H1 (cell line): ENCODE results near the gene ZNF385C. TPM values are rescaled to one million over a fixed set of nuclear protein-coding genes. Genes with fewer than 3 reads are reported as not detected.
A peak's percentile ranks its signal among the peaks of the same experiment; 100 is the strongest.

ENCODE experiments used
- CTCF ChIA-PET: fragments of 300-600 bp; sonication (Branson Sonifier 250); formaldehyde crosslinking; loops from one replicate; lab custom pipeline; 2021; ENCODE audit not compliant: partially characterized antibody; lab: Charles Lee
- POLR2A ChIA-PET: fragments of 300-600 bp; sonication (Branson Sonifier 250); formaldehyde crosslinking; loops from one replicate; lab custom pipeline; 2021; ENCODE audit warnings: inconsistent platforms; ENCODE audit not compliant: partially characterized antibody; lab: Charles Lee
- DNase-seq, 2 experiments: peaks; one replicate each; pipeline versions ENCODE4 v3.0.0 to v3.0.0-alpha.2; 2010 to 2022; ENCODE audit warnings: low spot score in 2 of 2, low read depth in 1 of 2, mixed read lengths in 1 of 2
- FAIRE-seq: peaks from 2 replicates; lab custom pipeline; 2011; peaks lifted over from hg19 to GRCh38; lab: Jason Lieb, UNC
- H2AFZ ChIP-seq: 2 replicates; pipeline ENCODE4 v1.8.1; 2012; ENCODE audit warnings: low read length, inconsistent platforms
- H2AK5ac ChIP-seq: 2 replicates; pipeline ENCODE4 v1.6.1; 2013; ENCODE audit warnings: low read depth, low read length
- H2BK120ac ChIP-seq: replicated peaks from 2 replicates; pipeline ENCODE3; 2013; ENCODE audit warnings: low read depth, low read length, inconsistent platforms
- H2BK12ac ChIP-seq: 2 replicates; pipeline ENCODE4 v1.6.1; 2013; ENCODE audit warnings: low read depth, low read length
- H2BK15ac ChIP-seq: 2 replicates; pipeline ENCODE4 v1.6.1; 2013; ENCODE audit warnings: low read length
- H2BK20ac ChIP-seq: 2 replicates; pipeline ENCODE4 v1.6.1; 2013; ENCODE audit warnings: low read length
- H2BK5ac ChIP-seq: 2 replicates; pipeline ENCODE4 v1.6.1; 2013; ENCODE audit warnings: low read depth, low read length
- H3K14ac ChIP-seq: 2 replicates; pipeline ENCODE4 v1.6.1; 2013; ENCODE audit warnings: inconsistent platforms; ENCODE audit not compliant: insufficient read length
- H3K18ac ChIP-seq: 2 replicates; pipeline ENCODE4 v1.6.1; 2013; ENCODE audit warnings: low read length; ENCODE audit errors: extremely low read depth
- H3K23ac ChIP-seq: 2 replicates; pipeline ENCODE4 v1.6.1; 2013; ENCODE audit warnings: inconsistent platforms; ENCODE audit not compliant: insufficient read length
- H3K23me2 ChIP-seq: 2 replicates; pipeline ENCODE4 v1.6.1; 2013; ENCODE audit warnings: low read depth, low read length
- H3K27ac ChIP-seq: 2 replicates; pipeline ENCODE4 v1.6.1; 2011; ENCODE audit warnings: low read depth, low read length, inconsistent platforms
- H3K27me3 ChIP-seq, 4 experiments: replicated peaks in 1 of 4; 1 replicate in 1 of 4; 2 replicates in 3 of 4; pipeline versions ENCODE4 v1.6.1 to v1.8.1; 2011 to 2013; ENCODE audit warnings: low read length in 3 of 4, mild to moderate bottlenecking in 3 of 4, inconsistent platforms in 2 of 4, mixed read lengths in 2 of 4, moderate library complexity in 1 of 4; ENCODE audit not compliant: control insufficient read depth in 3 of 4, insufficient read depth in 3 of 4; ENCODE audit errors: extremely low read depth in 1 of 4
- H3K36me3 ChIP-seq, 4 experiments: 2 replicates each; pipeline versions ENCODE4 v1.6.1 to v1.8.1; 2011 to 2013; ENCODE audit warnings: mild to moderate bottlenecking in 4 of 4, low read length in 3 of 4, moderate library complexity in 2 of 4, control low read depth in 1 of 4, inconsistent platforms in 1 of 4; ENCODE audit not compliant: insufficient read depth in 4 of 4, control insufficient read depth in 2 of 4
- H3K4ac ChIP-seq: replicated peaks from 2 replicates; pipeline ENCODE3; 2013; ENCODE audit warnings: low read length, low read depth, mixed read lengths, inconsistent platforms; ENCODE audit not compliant: insufficient read length
- H3K4me1 ChIP-seq, 4 experiments: replicated peaks in 1 of 4; 1 replicate in 1 of 4; 2 replicates in 3 of 4; pipeline versions ENCODE4 v1.6.1 to v1.8.1; 2011 to 2013; ENCODE audit warnings: low read length in 3 of 4, inconsistent platforms in 2 of 4, mixed read lengths in 1 of 4; ENCODE audit not compliant: insufficient read depth in 4 of 4, control insufficient read depth in 3 of 4
- H3K4me2 ChIP-seq, 2 experiments: 2 replicates each; pipeline versions ENCODE4 v1.6.1 to v1.8.1; 2011 to 2013; ENCODE audit warnings: low read depth in 2 of 2, low read length in 2 of 2, control low read depth in 1 of 2, inconsistent platforms in 1 of 2, mild to moderate bottlenecking in 1 of 2; ENCODE audit not compliant: insufficient read depth in 1 of 2
- H3K4me3 ChIP-seq, 4 experiments: fragments of 200-600, 300-600 bp in 1 of 4; sonication (generic), shearing (Covaris generic), sonication (Bioruptor Twin) in 1 of 4; 2 replicates each; pipeline versions ENCODE4 v1.5.1 to v1.8.1; 2011 to 2016; ENCODE audit warnings: low read length in 4 of 4, low read depth in 3 of 4, control low read depth in 2 of 4, inconsistent platforms in 2 of 4, mild to moderate bottlenecking in 2 of 4, mixed read lengths in 1 of 4, moderate library complexity in 1 of 4; ENCODE audit not compliant: insufficient read depth in 2 of 4; ENCODE audit errors: extremely low read depth in 1 of 4
- H3K56ac ChIP-seq: replicated peaks from 2 replicates; pipeline ENCODE3; 2013; ENCODE audit warnings: low read depth, mild to moderate bottlenecking, mixed read lengths, low read length, inconsistent platforms; ENCODE audit not compliant: insufficient read length
- H3K79me1 ChIP-seq: 2 replicates; pipeline ENCODE4 v1.6.1; 2013; ENCODE audit warnings: low read depth, low read length, control low read depth
- H3K79me2 ChIP-seq, 2 experiments: 2 replicates each; pipeline versions ENCODE4 v1.6.1 to v1.8.1; 2012 to 2013; ENCODE audit warnings: low read length in 2 of 2, mild to moderate bottlenecking in 2 of 2, inconsistent platforms in 1 of 2; ENCODE audit not compliant: insufficient read depth in 2 of 2, control insufficient read depth in 1 of 2
- H3K9ac ChIP-seq, 4 experiments: replicated peaks in 1 of 4; 1 replicate in 1 of 4; 2 replicates in 3 of 4; pipeline versions ENCODE4 v1.6.1 to v1.8.1; 2011 to 2013; ENCODE audit warnings: low read depth in 3 of 4, low read length in 3 of 4, control low read depth in 2 of 4, mild to moderate bottlenecking in 2 of 4, moderate library complexity in 2 of 4, inconsistent platforms in 1 of 4; ENCODE audit errors: extremely low read depth in 1 of 4
- H3K9me3 ChIP-seq, 2 experiments: 2 replicates each; pipeline versions ENCODE4 v1.6.1 to v1.8.1; 2012 to 2013; ENCODE audit warnings: mild to moderate bottlenecking in 2 of 2, moderate library complexity in 2 of 2, control low read depth in 1 of 2, inconsistent platforms in 1 of 2, low read depth in 1 of 2, low read length in 1 of 2, mixed read lengths in 1 of 2; ENCODE audit not compliant: insufficient read depth in 2 of 2
- H4K20me1 ChIP-seq, 2 experiments: replicated peaks in 1 of 2; 2 replicates each; pipeline versions ENCODE3 to v1.8.1; 2011 to 2013; ENCODE audit warnings: inconsistent platforms in 2 of 2, low read length in 2 of 2, mild to moderate bottlenecking in 1 of 2; ENCODE audit not compliant: insufficient read depth in 2 of 2, control insufficient read depth in 1 of 2
- H4K5ac ChIP-seq: 2 replicates; pipeline ENCODE4 v1.6.1; 2013; ENCODE audit warnings: low read length, low read depth, mixed read lengths, inconsistent platforms; ENCODE audit not compliant: insufficient read length
- H4K8ac ChIP-seq: 2 replicates; pipeline ENCODE4 v1.8.0; 2013; ENCODE audit warnings: mild to moderate bottlenecking, moderate library complexity, low read length, inconsistent platforms; ENCODE audit not compliant: insufficient read depth; ENCODE audit errors: extremely low read depth
- H4K91ac ChIP-seq: replicated peaks from 2 replicates; pipeline ENCODE3; 2013; ENCODE audit warnings: low read length, mixed read lengths, inconsistent platforms; ENCODE audit not compliant: insufficient read length
- SIN3A ChIP-seq, 2 experiments: IDR thresholded peaks in 1 of 2; conservative IDR thresholded peaks in 1 of 2; 2 replicates each; pipeline ENCODE4 v1.6.1; 2011 to 2012; ENCODE audit warnings: low read length in 2 of 2, improper control_type of control experiment in 1 of 2, low read depth in 1 of 2, mild to moderate bottlenecking in 1 of 2
- WGBS, 2 experiments: shearing (Covaris generic) in 1 of 2; methylation state at CpG; one replicate each; pipeline versions ENCODE4 v1.1.6 to v1.1.7; 2013 to 2015; ENCODE audit warnings: low lambda C conversion rate in 2 of 2, mixed read lengths in 2 of 2, inconsistent platforms in 1 of 2, low coverage in 1 of 2, missing lambda C conversion rate in 1 of 2; ENCODE audit not compliant: insufficient replicate concordance in 2 of 2, insufficient coverage in 1 of 2, insufficient read length in 1 of 2; ENCODE audit errors: extremely low coverage in 1 of 2, missing lambda C conversion rate in 1 of 2; 5-methylcytosine and 5-hydroxymethylcytosine counted together
- polyA plus RNA-seq, 7 experiments: library from polyadenylated mRNA; depleted of rRNA in 3 of 7; stranded (reverse) in 5 of 7; unstranded in 2 of 7; fragments of >200 nt in 5 of 7; fragments of 200-250 nt in 2 of 7; gene quantifications; 1 replicate in 5 of 7; 2 replicates in 1 of 7; 4 replicates in 1 of 7; pipeline versions ENCODE4 v1.2.1 to v1.2.3, GENCODE V29; 2011 to 2013; ENCODE audit warnings: missing spikeins in 2 of 7, mixed read lengths in 2 of 7
- total RNA-seq: library from RNA; stranded (reverse); fragmentation: NEBNext Ultra II Directional; extraction: Animal tissue kit (Norgen Biotek cat#: 25700); gene quantifications from 2 replicates; pipeline ENCODE4 v1.2.1, GENCODE V29; 2021
- TF ChIP-seq, protein P1 (sequence below): IDR thresholded peaks from 2 replicates; pipeline ENCODE4 v1.6.1; 2012; ENCODE audit warnings: inconsistent platforms

The ZNF385C gene
- total and polyA plus RNA-seq, 2 of the 8 experiments (the other 6 are each of a cell fraction or from before 2014, with no cell fraction given), result 3.9 to 6.1 TPM

- Histone ChIP-seq H2BK120ac (no peak overlapping the region), H3K4me3 (no peak overlapping the region), H3K9ac (no peak overlapping the region), H4K8ac (no peak overlapping the region), H3K18ac (no peak overlapping the region), H2BK15ac (no peak overlapping the region), H3K4me2 (no peak overlapping the region), H3K23ac (no peak overlapping the region), H3K9me3 (no peaks in the 10 kb centered on the region), H2BK12ac (no peak overlapping the region), H2AK5ac (no peak overlapping the region), H3K27me3 (no peaks in the 10 kb centered on the region), H3K79me1 (peaks cover 12% of the 10 kb centered on the region; the same call in 1 of the 2 replicates), H2AFZ (no peak overlapping the region), H3K4me1 (peaks cover 0 to 5% (median 0%) of the 10 kb centered on the region in 4 experiments; a peak in 2 of 7 replicates), H3K79me2 (peaks cover 0 to 61% of the 10 kb centered on the region in 2 experiments; a peak in 2 of 4 replicates), H3K36me3 (peaks cover 0 to 11% (median 2%) of the 10 kb centered on the region in 4 experiments; a peak in 2 of 8 replicates), H3K14ac (no peak overlapping the region), H4K91ac (no peak overlapping the region), H3K27ac (no peak overlapping the region), H3K4ac (no peak overlapping the region), H2BK20ac (no peak overlapping the region)
- DNase-seq, result no peak
- 88% methylated on average over 7 of the region's 7 CpGs; no CpG with 5 or more reads in 1 of the 2 experiments for WGBS, 2 experiments
- ChIA-PET POLR2A (interaction anchor here (0.8 to 2.5 kb wide), 5 partner anchors 9 to 27 kb away, joined by 3 to 8 read pairs (median 4); partner anchors contain the start of genes DHX58 and KAT2A), CTCF (interaction anchor here (0.7 to 3.0 kb wide), 14 partner anchors 8 to 119 kb away, joined by 3 to 19 read pairs (median 5); partner anchors contain the start of genes HSPB9, NKIRAS2 and RAB5C)
- TF ChIP-seq, protein P1, sequence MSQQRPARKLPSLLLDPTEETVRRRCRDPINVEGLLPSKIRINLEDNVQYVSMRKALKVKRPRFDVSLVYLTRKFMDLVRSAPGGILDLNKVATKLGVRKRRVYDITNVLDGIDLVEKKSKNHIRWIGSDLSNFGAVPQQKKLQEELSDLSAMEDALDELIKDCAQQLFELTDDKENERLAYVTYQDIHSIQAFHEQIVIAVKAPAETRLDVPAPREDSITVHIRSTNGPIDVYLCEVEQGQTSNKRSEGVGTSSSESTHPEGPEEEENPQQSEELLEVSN, result no peak
- no peak for TF ChIP-seq SIN3A (conservative IDR thresholded peaks at IDR 0.05 in 1 of 2, IDR thresholded peaks at IDR 0.05 in 1 of 2; ENCODE audit: low read depth in 1 of 2, low read length in 2 of 2)
- TF ChIP-seq, all 59 proteins: peak for 0
- Histone ChIP-seq H4K20me1 (peaks cover 9 to 16% of the 10 kb centered on the region in 2 experiments), H4K5ac (no peak overlapping the region), H2BK5ac (peak overlapping the region; percentile 21), H3K56ac (no peak overlapping the region), H3K23me2 (no peaks in the 10 kb centered on the region)
- no peak for FAIRE-seq
Measured at GRCh38 chr17:42138749-42139492, 40.6 kb upstream of the ZNF385C start.
